K562 (cell line): ENCODE results near the gene CTSW. TPM values are rescaled to one million over a fixed set of nuclear protein-coding genes. Genes with fewer than 3 reads are reported as not detected.

Experiments used
- BDP1 ChIP-seq: IDR thresholded peaks from 3 replicates; pipeline ENCODE4 v1.6.1; 2011; ENCODE audit not compliant: insufficient read length, insufficient read depth
- E2F3 ChIP-seq: fragments of 250-450 bp; sonication (Bioruptor Pico); IDR thresholded peaks from 2 replicates; pipeline ENCODE4 v1.4.0; 2020; ENCODE audit warnings: mild to moderate bottlenecking
- NFE2L1 ChIP-seq: fragments of 450-650 bp; IDR thresholded peaks from 2 replicates; pipeline ENCODE4 v1.6.1; 2016; ENCODE audit warnings: missing genetic modification characterization, low read depth, mild to moderate bottlenecking, missing compliant biosample characterization, moderate library complexity, borderline replicate concordance
- POLR2AphosphoS2 ChIP-seq: IDR thresholded peaks from 2 replicates; pipeline ENCODE4 v1.6.1; 2012; ENCODE audit warnings: low read length, improper control_type of control experiment
- RBM22 ChIP-seq: fragments of 200-400 bp; formaldehyde crosslinking; IDR thresholded peaks from 2 replicates; pipeline ENCODE4 v1.6.1; 2018; ENCODE audit warnings: low read length, low read depth; ENCODE audit not compliant: poor library complexity, severe bottlenecking
- RNF2 ChIP-seq: sonication (generic); IDR thresholded peaks from 2 replicates; pipeline ENCODE4 v1.6.1; 2016
- SAP30 ChIP-seq: fragments of 200-600 bp; sonication (generic); IDR thresholded peaks from 2 replicates; pipeline ENCODE4 v1.6.1; 2012; ENCODE audit warnings: borderline replicate concordance, low read depth, mild to moderate bottlenecking, moderate library complexity, low read length, control low read depth, inconsistent platforms; ENCODE audit not compliant: insufficient read depth, poor library complexity, severe bottlenecking
- SMARCB1 ChIP-seq: IDR thresholded peaks from 2 replicates; pipeline ENCODE4 v1.6.1; 2011; ENCODE audit warnings: improper control_type of control experiment, low read depth; ENCODE audit not compliant: insufficient read length
- SMC3 ChIP-seq: conservative IDR thresholded peaks from 2 replicates; pipeline ENCODE4 v1.6.1; 2011; ENCODE audit warnings: low read depth, low read length, improper control_type of control experiment; ENCODE audit not compliant: insufficient read depth
- ZFP36 ChIP-seq: fragments of 150-350 bp; IDR thresholded peaks from 2 replicates; pipeline ENCODE4 v1.6.1; 2018; ENCODE audit warnings: low read length, low read depth; ENCODE audit not compliant: partially characterized antibody
- ZNF23 ChIP-seq: fragments of 250-450 bp; sonication (Bioruptor Pico); IDR thresholded peaks from 2 replicates; pipeline ENCODE4 v1.4.0; 2020; ENCODE audit warnings: mild to moderate bottlenecking
- ZNF584 ChIP-seq: fragments of 200-800 bp; sonication (Bioruptor generic); IDR thresholded peaks from 2 replicates; pipeline ENCODE4 v1.6.1; 2016; ENCODE audit warnings: low read depth, mild to moderate bottlenecking, missing genetic modification characterization, missing compliant biosample characterization
- polyA plus RNA-seq, 8 experiments: library from polyadenylated mRNA; depleted of rRNA in 4 of 8; stranded (reverse) in 5 of 8; unstranded in 3 of 8; fragments of >200 nt; fragmentation: Nextera tagmentation in 2 of 8; fragmentation: Illumina TruSeq in 1 of 8; extraction: Ambion mirVana in 2 of 8; extraction: Trizol in 1 of 8; gene quantifications; 2 replicates each; pipeline versions ENCODE4 v1.2.1 to v1.2.3, GENCODE V29; 2011 to 2014; ENCODE audit warnings: inconsistent platforms in 1 of 8, missing spikeins in 1 of 8
- total RNA-seq, 7 experiments: library from RNA; depleted of rRNA in 6 of 7; stranded (reverse); fragments of >200 nt in 6 of 7; fragmentation: Illumina TruSeq in 2 of 7; extraction: Trizol in 2 of 7; gene quantifications; 2 replicates each; pipeline versions ENCODE4 v1.2.1 to v1.2.3, GENCODE V29; 2011 to 2021; ENCODE audit warnings: low replicate concordance in 1 of 7
- TF ChIP-seq, protein P1 (sequence below): fragments of 250-450 bp; sonication (Bioruptor Pico); IDR thresholded peaks from 2 replicates; pipeline ENCODE4 v1.8.0; 2021; ENCODE audit warnings: mild to moderate bottlenecking, moderate library complexity
- TF ChIP-seq, protein P2 (sequence below): sonication (generic); formaldehyde crosslinking; IDR thresholded peaks from 2 replicates; pipeline ENCODE4 v1.8.1; 2023; ENCODE audit warnings: mild to moderate bottlenecking, missing genetic modification reagents
- TF ChIP-seq, protein P3 (sequence below), 2 experiments: fragments of 450-650 bp in 1 of 2; sonication (generic) in 1 of 2; formaldehyde crosslinking in 1 of 2; IDR thresholded peaks; 2 replicates each; pipeline versions ENCODE4 v1.7.1 to v1.9.0; 2016 to 2022; ENCODE audit warnings: inconsistent platforms in 1 of 2, mild to moderate bottlenecking in 1 of 2, missing genetic modification reagents in 1 of 2

Gene CTSW
- total and polyA plus RNA-seq, 9 of the 15 experiments (the other 6 are each of a cell fraction or from before 2014, with no cell fraction given) = 0.04 TPM; not detected in 8

DNA sequence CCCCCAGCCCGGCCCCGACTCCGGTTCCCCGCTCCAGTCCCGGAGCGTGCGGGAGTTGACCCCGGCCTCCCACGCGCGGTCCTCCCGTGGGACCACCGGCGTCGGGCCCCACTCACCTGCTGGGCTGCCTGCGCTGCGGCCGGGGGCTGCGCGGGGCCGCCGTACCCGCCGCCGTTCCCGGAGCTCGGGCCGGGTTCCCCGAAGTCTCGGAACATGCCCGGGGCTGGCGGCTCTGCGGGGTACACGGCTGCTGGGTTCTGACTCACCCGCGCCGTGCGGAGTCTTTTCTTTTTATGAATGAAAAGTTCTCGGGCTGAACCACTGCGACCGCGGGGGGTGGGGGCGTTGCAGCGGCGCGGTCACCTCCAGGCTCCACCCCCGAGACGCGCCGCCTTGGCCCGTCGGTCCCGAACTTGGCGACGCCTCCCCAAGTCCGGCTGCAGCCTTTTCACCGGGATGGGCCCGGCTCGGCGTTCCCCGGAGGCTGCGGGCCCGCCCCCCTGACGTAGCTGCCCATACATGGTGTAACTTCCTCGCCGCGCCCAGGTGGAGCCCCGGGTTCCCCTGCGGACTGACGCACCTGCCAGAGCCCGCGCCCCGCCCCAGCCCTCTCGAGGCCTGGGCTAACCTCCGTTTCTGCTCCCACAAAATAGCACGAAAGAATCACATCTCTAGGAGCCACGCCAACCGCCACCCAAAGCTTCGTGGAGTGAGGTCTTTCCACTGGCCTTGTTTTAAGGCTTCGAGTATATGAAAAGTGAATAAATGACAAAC lies 20.7 kb downstream of the CTSW start, which contains the start of gene FOSL1 (continued):
- TF ChIP-seq ZNF584 (CRISPR knock-in tag) (no peak), POLR2AphosphoS2 (no peak), SMC3 (no peak), SAP30 (no peak), ZNF23 (CRISPR knock-in tag) (no peak), RBM22 (no peak), SMARCB1 (no peak), E2F3 (CRISPR knock-in tag) (no peak), BDP1 (no peak), NFE2L1 (no peak), RNF2 (0 out of 2 replicates have a peak, but pooled peaks have one; percentile 20), ZFP36 (peak; percentile 67)
- TF ChIP-seq, protein P1, sequence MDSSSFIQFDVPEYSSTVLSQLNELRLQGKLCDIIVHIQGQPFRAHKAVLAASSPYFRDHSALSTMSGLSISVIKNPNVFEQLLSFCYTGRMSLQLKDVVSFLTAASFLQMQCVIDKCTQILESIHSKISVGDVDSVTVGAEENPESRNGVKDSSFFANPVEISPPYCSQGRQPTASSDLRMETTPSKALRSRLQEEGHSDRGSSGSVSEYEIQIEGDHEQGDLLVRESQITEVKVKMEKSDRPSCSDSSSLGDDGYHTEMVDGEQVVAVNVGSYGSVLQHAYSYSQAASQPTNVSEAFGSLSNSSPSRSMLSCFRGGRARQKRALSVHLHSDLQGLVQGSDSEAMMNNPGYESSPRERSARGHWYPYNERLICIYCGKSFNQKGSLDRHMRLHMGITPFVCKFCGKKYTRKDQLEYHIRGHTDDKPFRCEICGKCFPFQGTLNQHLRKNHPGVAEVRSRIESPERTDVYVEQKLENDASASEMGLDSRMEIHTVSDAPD (CRISPR knock-in tag) = no peak
- TF ChIP-seq, protein P2, sequence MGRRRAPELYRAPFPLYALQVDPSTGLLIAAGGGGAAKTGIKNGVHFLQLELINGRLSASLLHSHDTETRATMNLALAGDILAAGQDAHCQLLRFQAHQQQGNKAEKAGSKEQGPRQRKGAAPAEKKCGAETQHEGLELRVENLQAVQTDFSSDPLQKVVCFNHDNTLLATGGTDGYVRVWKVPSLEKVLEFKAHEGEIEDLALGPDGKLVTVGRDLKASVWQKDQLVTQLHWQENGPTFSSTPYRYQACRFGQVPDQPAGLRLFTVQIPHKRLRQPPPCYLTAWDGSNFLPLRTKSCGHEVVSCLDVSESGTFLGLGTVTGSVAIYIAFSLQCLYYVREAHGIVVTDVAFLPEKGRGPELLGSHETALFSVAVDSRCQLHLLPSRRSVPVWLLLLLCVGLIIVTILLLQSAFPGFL (CRISPR knock-in tag) = 0 out of 2 replicates have a peak, but pooled peaks have one; percentile 26
- TF ChIP-seq, protein P3, sequence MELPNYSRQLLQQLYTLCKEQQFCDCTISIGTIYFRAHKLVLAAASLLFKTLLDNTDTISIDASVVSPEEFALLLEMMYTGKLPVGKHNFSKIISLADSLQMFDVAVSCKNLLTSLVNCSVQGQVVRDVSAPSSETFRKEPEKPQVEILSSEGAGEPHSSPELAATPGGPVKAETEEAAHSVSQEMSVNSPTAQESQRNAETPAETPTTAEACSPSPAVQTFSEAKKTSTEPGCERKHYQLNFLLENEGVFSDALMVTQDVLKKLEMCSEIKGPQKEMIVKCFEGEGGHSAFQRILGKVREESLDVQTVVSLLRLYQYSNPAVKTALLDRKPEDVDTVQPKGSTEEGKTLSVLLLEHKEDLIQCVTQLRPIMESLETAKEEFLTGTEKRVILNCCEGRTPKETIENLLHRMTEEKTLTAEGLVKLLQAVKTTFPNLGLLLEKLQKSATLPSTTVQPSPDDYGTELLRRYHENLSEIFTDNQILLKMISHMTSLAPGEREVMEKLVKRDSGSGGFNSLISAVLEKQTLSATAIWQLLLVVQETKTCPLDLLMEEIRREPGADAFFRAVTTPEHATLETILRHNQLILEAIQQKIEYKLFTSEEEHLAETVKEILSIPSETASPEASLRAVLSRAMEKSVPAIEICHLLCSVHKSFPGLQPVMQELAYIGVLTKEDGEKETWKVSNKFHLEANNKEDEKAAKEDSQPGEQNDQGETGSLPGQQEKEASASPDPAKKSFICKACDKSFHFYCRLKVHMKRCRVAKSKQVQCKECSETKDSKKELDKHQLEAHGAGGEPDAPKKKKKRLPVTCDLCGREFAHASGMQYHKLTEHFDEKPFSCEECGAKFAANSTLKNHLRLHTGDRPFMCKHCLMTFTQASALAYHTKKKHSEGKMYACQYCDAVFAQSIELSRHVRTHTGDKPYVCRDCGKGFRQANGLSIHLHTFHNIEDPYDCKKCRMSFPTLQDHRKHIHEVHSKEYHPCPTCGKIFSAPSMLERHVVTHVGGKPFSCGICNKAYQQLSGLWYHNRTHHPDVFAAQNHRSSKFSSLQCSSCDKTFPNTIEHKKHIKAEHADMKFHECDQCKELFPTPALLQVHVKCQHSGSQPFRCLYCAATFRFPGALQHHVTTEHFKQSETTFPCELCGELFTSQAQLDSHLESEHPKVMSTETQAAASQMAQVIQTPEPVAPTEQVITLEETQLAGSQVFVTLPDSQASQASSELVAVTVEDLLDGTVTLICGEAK (IDR thresholded peaks at IDR 0.05) = no peak
- TF ChIP-seq, protein P3 (CRISPR knock-in tag; IDR thresholded peaks at IDR 0.05) = no peak; the same call in 1 of the 2 replicates
